NCI-H510A (cell line): ENCODE measurements around the gene AFF4.
"Not testable (repeated sequence)": the region's sequence is repeated elsewhere in the genome, so short reads cannot be mapped to it uniquely, and the experiment has no call there.

ENCODE experiments used
- DNase-seq: peaks from one replicate; lab custom pipeline; 2025; lab: John Stamatoyannopoulos, UW

Gene AFF4

DNA sequence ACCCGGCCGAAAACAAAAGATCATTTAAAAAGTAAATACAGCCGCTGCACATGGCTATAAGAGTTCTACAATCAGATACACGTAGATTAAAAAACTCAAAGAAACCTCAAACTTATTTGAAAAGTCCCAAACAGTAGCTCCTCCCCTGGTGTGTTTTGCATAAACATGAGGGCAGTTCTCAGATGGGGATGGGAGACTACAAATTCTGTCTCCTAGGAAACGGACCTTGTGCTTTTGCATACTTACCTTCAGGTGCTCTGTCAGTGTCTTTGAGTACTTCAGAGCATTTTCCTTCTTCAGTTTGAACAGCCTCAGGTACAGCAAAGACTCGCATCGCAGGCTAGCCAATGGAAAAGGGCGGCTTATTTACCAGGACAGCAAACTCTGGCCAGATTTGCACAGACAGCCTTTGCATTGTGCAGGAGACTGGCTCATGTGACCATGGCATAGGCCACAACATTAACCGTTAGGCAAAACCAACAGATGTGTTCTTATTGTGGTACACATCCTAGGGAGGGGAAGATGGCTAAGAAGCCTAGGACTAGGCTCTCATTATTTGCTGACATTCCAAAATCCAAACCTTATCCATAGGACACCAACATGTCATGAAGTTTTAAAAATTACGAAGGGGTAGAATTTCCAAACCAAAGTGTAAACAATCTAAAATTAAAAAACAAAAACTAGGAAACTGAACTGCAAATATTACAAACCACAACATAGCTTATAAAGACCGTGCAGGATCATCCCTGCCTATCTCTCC is 77.2 kb downstream of the AFF4 start:
- DNase-seq = no peak

GRCh38 chr5:132884548-132884947 is 78.9 kb downstream of the AFF4 start:
- no peak for DNase-seq

GRCh38 chr5:132883261-132883834 is 80.1 kb downstream of the AFF4 start:
- DNase-seq = no peak

DNA sequence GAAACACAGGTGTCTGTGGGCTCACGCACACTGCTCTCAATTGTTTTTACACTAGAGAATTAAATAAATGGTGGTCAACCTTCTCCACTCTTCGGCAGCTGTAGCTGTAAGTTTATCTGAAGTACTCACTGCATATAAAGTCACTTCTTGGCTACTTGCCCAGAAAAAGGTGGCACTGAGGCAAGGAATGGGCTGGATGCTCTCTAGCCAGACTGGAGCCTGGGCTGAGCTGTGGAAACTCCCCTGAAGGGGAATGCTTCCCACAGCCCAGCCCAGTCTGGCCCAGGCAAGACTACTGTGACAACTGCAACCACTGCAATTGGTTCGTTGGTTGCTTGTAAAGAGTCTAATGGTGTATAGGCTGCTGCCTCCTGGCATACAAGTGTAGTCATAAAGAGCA is 85.5 kb downstream of the AFF4 start:
- no peak for DNase-seq

DNA sequence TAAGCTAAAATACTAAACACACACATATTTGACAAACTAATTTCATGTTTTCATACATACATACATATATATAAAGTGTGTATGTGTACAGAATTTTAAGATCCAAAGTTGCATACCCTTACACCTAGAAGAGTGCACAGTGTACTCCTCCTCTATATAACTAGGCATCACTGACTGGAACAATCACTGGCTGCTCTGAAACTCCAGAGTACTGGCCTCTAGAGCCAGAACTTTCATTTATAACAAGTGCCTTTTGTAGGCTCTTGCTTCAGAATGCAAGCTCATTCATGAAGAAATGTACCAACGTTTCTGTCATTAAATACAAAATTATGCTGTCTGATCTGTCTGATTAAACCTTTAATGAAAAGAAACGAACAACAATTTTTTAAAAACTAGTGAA is 86.0 kb downstream of the AFF4 start:
- DNase-seq = no peak

- no peak for DNase-seq
Observed at GRCh38 chr5:132876020-132876759, 87.2 kb downstream of the AFF4 start.

DNA sequence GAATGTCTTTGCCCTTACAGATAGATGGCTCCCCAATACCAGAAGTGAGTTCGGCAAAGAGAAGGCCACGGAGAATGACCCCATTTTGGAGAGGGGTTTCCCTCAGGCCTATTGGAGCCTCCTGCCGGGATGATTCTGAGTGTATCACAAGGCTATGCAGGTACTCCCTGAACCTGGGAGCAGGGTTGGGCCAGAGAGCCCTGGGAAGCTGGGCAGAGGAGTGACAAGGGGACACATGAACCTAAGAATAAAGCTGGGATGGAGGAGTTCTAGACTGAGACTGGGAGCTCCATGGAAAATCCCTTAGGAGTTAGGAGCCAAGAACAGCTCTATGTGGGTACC is 89.5 kb downstream of the AFF4 start:
- no peak for DNase-seq

DNA sequence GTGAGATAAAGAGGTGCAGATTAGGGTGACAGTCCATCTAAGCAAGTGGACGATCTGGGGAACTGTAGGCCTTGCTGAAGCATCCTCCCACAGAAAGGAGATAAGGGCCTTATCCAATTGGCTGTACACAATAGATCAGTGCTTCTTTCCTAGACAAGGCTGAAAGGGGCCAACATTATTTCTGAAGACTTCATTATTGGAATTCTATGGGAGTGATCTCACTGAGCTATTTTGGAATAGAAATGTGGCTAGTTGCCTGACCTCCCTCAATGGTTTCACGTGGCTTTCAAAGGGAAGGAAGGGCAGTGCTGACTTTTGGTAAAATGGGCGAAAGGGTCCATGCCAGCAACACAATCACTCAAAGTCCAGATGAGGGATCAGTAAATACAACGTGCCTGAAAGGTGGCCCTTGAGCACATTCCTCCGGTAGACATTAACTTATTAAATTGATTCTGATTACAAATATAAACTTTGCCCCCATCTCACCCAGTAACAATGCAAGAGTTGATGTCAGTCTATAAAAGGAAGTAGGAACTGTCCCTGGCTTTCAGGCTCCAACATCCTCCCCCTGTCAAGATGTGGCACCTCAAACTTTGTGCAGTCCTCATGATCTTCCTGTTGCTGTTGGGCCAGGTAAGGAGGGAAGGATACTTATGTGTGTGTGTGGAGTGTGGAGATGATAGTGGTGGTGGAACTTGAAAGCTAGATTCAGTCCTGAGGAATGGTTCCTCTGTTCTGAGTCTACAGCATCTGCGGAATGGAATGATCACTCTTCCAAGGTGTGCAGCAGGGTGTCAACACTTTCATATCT is 90.1 kb downstream of the AFF4 start, which contains the start of gene LEAP2:
LEAP2 (plus strand) TSS at position 550 of the 811 bp plus-strand sequence; CDS start at position 577, 27 bp downstream.
- DNase-seq = no peak

- no peak for DNase-seq
Observed at GRCh38 chr5:132872788-132873118, 90.7 kb downstream of the AFF4 start.

GRCh38 chr5:132871459-132872284 is 91.8 kb downstream of the AFF4 start:
- DNase-seq = no peak

DNA sequence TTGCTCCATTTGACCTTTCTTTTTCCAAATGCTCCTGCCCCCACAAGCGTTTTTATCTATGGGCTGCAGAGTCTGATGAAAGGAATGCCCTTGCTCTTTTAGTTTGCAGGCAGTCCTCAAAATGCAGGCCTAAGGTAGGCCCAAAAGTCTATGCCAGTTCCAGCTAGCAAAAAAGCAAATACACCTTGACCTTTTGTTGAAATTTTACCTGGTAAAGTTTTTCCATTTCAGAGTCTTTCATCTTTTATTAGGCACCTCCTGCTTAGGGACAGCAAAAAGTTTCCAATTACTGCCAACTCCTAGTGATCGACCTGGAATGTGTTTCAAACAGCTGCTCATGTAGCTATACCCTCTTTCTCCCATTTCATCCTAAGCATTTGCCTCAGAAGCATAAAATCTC is 92.6 kb downstream of the AFF4 start:
- no peak for DNase-seq

- DNase-seq = no peak
Observed at GRCh38 chr5:132868754-132869153, 94.7 kb downstream of the AFF4 start.

DNA sequence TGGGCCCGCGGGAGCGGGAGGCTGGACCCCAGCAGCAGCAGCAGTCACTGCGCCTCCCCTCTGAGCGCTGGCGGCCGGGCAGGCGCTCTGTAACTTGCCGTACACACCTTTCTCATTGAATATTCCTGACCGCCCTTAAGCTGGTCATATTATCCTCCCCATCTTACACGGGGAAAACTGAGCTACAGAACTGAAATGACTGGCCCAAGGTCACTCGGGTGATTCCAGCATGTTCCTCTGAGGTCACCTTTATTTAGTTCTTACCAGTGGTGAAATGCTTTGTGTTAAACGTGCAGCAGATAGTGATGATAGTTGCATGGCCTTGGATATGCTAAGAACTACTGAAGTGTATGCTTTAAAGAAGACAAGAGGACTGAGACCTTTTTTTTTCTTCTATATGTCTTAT is 96.4 kb downstream of the AFF4 start:
- no peak for DNase-seq

DNA sequence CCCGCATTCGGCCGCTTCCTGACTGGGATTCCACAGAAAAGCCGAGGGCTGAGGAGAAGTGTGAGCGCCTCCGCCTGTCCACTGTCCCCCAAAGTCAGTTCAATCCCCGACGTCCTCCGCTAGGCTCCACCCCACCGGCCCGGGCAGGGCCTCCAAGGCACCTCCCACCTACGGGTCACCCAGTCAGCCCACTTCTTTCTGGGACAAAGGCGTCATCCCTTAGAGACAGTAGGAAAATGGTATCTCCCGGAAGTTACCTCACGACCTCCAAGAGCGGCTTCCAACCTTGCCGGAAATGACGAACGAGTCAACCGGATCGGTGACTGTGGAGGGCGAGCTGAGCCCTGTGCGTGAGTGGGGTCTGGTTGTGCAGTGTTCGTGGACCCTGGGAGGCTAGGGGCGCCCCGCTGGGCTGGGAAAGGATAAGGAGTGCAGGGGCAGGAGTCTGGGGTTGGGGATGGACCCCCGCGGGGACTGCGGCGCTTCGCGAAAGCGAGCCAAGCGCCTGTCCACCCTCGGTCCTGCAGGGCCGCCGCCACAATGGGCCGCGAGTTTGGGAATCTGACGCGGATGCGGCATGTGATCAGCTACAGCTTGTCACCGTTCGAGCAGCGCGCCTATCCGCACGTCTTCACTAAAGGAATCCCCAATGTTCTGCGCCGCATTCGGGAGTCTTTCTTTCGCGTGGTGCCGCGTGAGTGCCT is 96.9 kb downstream of the AFF4 start, which contains the start of the genes GDF9 and UQCRQ:
GDF9 (minus strand) TSS at position 128 of the 704 bp plus-strand sequence. CDS start 1,936 bp downstream, outside the sequence.
UQCRQ (plus strand) TSS at position 301 of the 704 bp plus-strand sequence; CDS start at position 541, 240 bp downstream.
- DNase-seq = peak; percentile 90

DNA sequence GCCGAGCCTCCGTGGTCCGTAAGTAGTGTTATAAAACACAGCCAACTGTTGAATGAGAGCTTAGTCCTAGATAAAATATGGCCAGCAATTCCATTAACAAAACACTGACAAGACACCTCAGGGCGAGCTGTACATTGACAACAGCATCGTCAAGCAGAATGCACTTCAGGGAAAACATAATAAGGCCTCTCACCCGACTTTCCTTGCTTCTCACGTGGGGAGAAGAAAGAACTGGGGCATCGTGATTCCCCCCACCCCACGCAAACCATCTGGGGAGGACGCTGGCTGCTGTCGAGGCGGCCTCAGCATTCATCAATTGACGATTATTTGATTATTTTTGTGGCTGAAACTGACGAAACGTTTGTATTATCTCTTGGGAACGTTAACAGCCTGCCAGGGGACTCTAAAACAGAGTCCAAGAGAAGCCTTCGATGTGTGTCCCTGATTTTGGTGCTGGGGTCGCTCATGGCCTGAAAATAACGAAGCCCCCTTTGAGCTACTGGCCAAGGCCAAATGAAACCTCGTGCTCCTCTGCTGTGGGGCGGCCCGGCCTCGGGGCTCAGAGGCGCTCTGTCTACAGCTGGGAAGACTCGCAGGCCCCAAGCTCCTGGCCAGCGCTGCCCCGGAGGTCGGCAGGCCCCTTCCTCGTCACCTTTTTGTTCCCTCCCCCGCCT is 97.6 kb downstream of the AFF4 start:
- DNase-seq = no peak

GRCh38 chr5:132860742-132861141 is 102.7 kb downstream of the AFF4 start:
- no peak for DNase-seq

- DNase-seq = no peak
Observed at GRCh38 chr5:132859889-132860437, 103.5 kb downstream of the AFF4 start.

DNA sequence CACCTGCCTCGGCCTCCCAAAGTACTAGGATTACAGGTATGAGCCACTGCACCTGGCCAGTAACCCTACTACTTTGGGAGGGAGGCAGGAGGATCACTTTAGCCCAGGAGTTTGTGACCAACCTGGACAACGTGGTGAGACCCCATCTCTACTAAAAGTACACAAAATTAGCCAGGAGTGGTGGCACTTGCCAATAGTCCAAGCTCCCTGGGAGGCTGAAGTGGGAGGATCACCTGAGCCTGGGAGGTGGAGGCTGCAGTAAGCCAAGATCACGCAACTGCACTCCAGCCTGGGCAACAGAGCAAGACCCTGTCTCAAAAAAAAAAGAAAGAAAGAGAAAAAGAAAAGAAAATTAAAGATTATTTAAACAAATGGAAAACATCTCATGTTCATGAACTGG is 107.4 kb downstream of the AFF4 start:
- no peak for DNase-seq

GRCh38 chr5:132854992-132855391 is 108.4 kb downstream of the AFF4 start:
- not testable (repeated sequence) for DNase-seq

DNA sequence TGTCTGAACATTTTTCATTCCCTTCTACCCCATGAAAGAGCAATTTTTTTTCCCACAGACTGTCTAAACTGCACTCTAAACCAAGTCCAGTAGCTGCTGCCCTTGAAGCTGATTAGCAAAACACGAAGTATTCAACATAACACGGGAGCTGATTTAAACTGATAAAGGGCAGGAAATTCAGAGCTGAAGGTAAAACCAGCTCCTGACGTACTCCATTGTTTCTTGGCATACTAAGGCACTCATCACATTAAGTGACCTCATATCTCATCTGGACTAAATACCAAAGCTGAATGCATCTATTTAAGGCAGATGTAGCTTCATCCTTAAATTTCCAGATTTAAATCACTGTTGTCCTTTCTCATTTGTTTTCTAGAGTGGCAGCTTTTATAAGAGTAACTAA is 109.1 kb downstream of the AFF4 start:
- DNase-seq = no peak
